Endothelial cell of umbilical vein (primary cell): Measurements from ENCODE around the gene SP3.

Source experiments
- EZH2 ChIP-seq: IDR thresholded peaks from 2 replicates; pipeline ENCODE4 v1.6.1; 2012; ENCODE audit warnings: borderline replicate concordance, low read depth, mild to moderate bottlenecking, moderate library complexity, low read length, inconsistent platforms; ENCODE audit not compliant: severe bottlenecking
- POLR2A ChIP-seq: IDR thresholded peaks from 2 replicates; pipeline ENCODE4 v1.6.1; 2012; ENCODE audit warnings: low read depth, mild to moderate bottlenecking, control low read depth, low read length
- POLR2AphosphoS5 ChIP-seq: IDR thresholded peaks from 2 replicates; pipeline ENCODE4 v1.6.1; 2012; ENCODE audit warnings: low read depth, mild to moderate bottlenecking, control low read depth, low read length, moderate library complexity; ENCODE audit not compliant: insufficient read depth
- TF ChIP-seq, protein P1 (sequence below), 2 donors: IDR thresholded peaks; 1 replicate in 1 of 2; 2 replicates in 1 of 2; pipeline ENCODE4 v1.5.1; 2011; ENCODE audit warnings: low read length in 2 of 2, mild to moderate bottlenecking in 2 of 2, moderate library complexity in 2 of 2, control low read depth in 1 of 2, inconsistent platforms in 1 of 2, low read depth in 1 of 2; ENCODE audit not compliant: insufficient read depth in 1 of 2; ENCODE audit errors: extremely low read depth in 1 of 2
- TF ChIP-seq, protein P2 (sequence below): IDR thresholded peaks from 2 replicates; pipeline ENCODE4 v1.6.1; 2011; ENCODE audit not compliant: insufficient read depth, insufficient read length

DNA sequence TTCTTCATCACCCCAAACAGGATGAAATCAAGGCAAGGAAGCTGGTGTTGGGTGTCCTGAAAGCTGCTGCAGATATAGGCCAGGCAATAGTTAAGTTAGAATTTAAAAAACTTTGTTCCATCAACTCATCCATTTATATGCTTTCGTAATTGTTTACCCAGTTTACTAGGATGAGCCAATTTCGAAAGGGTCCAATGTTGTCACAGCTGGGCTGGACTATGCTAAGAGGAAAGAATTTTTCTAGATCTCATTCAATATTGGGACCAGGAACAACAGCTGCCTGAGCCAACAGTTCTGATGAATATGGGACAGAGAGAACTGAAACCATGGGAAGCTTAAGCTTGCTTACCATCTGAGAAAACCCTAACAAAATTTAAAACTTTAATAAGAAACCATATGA, 21.6 kb upstream of the SP3 start:
- TF ChIP-seq, protein P1, sequence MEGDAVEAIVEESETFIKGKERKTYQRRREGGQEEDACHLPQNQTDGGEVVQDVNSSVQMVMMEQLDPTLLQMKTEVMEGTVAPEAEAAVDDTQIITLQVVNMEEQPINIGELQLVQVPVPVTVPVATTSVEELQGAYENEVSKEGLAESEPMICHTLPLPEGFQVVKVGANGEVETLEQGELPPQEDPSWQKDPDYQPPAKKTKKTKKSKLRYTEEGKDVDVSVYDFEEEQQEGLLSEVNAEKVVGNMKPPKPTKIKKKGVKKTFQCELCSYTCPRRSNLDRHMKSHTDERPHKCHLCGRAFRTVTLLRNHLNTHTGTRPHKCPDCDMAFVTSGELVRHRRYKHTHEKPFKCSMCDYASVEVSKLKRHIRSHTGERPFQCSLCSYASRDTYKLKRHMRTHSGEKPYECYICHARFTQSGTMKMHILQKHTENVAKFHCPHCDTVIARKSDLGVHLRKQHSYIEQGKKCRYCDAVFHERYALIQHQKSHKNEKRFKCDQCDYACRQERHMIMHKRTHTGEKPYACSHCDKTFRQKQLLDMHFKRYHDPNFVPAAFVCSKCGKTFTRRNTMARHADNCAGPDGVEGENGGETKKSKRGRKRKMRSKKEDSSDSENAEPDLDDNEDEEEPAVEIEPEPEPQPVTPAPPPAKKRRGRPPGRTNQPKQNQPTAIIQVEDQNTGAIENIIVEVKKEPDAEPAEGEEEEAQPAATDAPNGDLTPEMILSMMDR (IDR thresholded peaks at IDR 0.05; ENCODE audit: extremely low read depth in 1 of 2, insufficient read depth in 1 of 2, low read depth in 1 of 2, low read length in 2 of 2) = no peak
- TF ChIP-seq POLR2A (no peak), EZH2 (no peak), POLR2AphosphoS5 (no peak)
- TF ChIP-seq, protein P2, sequence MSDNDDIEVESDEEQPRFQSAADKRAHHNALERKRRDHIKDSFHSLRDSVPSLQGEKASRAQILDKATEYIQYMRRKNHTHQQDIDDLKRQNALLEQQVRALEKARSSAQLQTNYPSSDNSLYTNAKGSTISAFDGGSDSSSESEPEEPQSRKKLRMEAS = no peak
